ENCODE data around the gene KDM2A.

The KDM2A gene

GRCh38 chr11:67118801-67119584 is at the start of gene KDM2A:
Gene KDM2A (plus strand): TSS chr11:67119263. CDS start chr11:67121317, 2,054 bp downstream.
- DNase-seq, result peak; percentile 98

DNA sequence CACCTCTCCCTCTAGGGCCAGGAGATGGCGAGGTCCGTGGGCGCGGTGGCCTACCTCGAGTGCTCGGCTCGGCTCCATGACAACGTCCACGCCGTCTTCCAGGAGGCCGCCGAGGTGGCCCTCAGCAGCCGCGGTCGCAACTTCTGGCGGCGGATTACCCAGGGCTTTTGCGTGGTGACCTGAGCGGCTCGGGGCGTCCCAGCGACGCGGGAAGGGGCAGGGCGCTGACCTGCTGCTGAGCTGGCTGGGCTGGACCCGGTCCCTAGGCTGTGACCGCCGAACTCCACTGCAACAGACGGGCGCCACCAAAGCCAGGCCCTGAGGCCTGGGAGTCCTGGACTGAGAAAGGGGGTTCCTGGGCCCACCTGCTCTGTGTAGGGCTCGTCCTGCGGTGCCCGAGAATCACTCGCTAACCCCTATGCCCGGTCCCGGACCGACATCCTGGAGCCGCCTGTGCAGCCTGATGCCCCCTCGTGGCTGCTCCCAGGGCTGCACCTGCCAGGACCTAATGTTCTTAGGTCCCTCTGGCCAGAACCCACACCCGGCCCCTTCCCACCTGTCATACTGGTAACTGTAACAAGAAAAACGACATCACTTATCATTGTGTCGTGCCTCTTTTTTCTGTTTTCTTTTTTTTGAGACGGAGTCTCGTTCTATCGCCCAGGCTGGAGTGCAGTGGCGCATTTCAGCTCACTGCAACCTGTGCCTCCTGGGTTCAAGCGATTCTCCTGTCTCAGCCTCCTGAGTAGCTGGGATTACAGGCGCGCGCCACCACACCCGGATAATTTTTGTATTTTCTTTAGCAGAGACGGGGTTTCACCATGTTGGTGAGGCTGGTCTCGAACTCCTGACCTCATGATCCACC is 47.4 kb upstream of the KDM2A start:
- peak; percentile 71 for DNase-seq

DNA sequence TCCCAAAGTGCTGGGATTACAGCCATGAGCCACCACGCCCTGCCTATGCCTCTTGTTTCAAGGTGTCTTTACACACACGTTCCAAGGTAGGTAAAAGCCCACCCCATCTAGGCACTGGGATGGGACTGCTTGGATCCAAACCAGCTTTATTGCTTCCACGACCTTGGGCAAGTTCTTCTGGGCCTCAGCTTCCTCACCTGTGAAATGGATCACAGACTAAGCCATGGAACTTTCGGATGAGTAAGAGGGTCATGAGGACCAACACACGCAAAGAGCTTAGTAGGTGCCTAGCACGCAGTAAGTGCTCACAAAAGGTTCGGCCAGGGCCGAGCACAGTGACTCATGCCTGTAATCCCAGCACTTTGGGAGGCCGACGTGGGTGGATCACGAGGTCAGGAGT is 46.8 kb upstream of the KDM2A start:
- DNase-seq, result no peak

DNA sequence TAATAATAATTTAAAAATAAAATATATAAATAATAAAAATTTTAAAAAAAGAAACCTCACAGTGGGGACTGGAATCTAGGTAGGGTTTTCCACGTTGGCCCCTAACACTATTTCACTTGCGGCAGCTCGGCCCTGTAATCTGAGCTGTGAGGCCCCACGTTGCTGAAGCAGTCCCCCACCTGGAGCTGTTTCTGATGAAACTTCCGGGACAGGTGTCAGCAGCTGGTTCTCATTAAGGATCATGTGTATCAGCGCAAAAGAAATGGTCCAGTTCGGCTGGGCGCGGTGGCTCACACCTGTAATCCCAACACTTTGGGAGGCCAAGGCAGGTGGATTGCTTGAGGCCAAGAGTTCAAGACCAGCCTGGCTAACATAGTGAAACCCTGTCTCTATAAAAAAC is 45.2 kb upstream of the KDM2A start:
- DNase-seq, result no peak

GRCh38 chr11:67076202-67076601 is 42.9 kb upstream of the KDM2A start:
- no peak for DNase-seq

DNA sequence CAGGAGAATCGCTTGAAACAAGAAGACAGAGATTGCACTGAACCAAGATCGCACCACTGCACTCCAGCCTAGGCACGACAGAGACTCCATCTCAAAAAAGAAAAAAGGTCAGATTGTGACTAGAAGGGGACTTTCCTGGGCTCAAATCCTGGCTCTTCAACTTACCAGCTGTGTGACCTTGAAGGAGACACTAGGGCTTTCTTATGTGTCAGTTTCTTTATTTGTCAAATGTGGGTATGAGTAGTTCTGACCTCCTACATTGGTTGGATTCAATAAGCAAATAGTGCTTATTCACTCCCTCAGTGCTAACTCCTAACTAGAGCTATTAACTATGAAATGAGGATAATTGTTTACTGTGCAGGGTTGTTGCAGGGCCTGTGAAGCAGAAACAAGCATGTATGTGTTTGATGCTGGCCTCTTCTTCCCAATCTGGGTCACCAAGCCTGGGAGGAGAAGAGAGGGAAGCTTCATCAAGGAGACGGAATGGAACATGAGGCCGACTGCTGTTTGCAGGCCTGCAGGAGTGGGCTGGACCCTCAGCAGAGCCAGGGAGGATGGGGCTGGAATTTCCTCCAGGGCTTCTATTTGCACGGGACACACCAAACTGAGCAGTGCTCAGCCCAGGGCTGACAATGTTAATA is 39.9 kb upstream of the KDM2A start:
- DNase-seq, result no peak

- DNase-seq, result no peak
Measured at GRCh38 chr11:67082071-67082791, 36.8 kb upstream of the KDM2A start.

DNA sequence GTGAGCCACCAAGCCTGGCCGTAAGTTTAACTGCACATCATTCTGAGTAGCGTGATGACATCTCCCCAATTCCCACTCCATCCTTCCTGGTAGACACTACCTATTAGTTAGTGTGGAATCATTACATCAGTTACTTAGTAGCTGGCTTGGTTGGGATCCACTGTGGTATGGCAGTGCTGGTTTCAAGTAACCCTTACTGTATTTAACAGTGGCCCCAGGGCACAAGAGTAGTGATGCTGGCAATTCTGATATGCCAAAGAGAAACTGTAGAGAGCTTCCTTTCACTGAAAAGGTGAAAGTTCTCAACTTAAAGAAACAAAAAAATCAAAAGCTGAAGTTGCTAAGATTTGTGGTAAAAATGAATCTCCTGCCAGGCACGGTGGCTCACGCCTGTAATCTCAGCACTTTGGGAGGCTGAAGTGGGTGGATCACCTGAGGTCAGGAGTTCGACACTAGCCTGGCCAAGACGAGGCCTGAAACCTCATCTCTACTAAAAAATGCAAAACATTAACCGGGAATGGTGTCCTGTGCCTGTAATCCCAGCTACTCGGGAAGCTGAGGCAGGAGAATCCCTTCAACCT is 35.2 kb upstream of the KDM2A start:
- no peak for DNase-seq

DNA sequence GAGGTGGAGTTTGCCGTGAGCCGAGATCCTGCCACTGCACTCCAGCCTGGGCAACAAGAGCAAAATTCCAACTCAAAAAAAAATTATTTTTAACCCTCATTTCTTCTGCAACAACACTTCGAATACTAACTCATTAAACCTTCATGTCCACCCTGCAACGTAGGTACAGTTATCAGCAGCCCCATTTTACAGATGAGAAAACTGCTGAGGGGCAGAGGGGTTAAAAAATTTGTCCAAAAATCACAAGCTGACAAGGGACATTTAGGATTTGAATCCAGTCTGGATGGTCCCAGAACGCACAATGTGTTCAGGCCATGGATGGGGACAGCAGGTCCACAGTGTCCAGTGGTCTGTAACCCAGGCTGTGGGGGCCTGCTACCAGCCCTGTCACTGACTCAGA is 33.4 kb upstream of the KDM2A start:
- DNase-seq, result no peak

- no peak for DNase-seq
Measured at GRCh38 chr11:67090717-67091116, 28.3 kb upstream of the KDM2A start.

DNA sequence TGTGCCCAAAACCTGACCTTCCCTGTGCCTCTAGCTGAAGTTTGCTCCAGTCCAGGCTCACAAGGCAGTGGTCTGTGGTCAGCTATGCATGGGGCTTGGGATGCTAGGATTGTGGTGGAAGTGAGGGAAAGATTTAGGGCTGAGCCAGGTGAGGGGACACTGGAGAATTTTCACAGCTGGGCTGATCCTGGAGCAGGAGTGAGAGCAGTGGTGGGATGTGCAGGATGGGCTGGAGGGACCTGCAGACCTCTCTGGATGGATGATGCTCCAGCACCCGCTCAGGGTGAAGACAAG is 23.9 kb upstream of the KDM2A start:
- no peak for DNase-seq

DNA sequence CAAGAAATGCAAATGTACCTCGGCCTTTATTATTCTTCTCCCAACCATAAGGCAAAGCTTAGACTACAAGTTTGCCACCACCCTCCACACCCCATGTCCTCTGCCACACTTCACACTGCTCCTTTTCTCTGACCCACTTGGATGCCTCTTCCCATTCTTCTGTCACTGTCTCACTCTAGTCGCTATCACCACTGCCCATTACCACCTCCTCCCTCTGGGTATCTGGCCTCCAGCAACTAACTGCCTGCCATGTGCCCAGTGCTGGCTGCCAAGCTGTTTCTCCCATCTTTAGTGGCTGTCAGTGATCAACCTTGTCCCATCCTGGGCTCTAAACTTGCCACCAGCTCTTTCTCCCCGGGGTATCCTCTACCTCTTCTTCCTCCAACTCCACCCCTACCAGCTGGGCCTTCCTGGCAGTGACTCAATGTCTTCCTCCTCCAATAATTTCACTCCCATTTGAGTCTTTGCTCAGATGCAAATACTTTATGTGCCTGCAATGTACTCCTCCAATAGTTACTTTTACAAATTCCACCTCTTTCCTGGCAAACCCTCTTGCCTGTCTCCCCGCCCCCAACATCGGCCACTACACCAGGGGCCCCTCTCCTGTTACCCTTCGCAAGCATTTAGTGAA is 20.1 kb upstream of the KDM2A start:
- DNase-seq, result no peak

DNA sequence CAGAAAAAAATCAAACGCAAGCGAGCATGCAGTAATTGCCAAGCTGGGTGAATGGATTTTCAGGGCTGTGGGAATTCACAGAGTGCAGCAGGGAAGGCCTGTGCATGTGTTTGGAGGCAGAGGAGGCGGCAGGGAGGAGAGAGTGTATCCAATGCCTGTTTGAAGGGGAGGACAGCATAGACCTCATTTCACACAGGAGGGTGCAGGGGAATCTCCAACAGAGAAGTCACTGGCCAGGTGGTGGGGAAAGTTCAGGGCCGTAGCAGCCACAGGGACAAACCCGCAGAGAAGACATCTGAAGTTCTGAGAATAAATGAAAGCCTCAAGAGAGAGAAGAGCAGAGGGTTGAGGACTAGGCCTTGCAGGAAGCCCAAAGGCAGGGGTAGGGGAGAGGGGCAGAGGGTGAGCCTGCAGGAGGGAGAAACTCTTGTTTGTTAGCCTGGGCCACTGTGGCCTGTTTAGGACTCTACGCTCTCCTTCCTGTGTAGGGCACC is 19.2 kb upstream of the KDM2A start:
- no peak for DNase-seq

DNA sequence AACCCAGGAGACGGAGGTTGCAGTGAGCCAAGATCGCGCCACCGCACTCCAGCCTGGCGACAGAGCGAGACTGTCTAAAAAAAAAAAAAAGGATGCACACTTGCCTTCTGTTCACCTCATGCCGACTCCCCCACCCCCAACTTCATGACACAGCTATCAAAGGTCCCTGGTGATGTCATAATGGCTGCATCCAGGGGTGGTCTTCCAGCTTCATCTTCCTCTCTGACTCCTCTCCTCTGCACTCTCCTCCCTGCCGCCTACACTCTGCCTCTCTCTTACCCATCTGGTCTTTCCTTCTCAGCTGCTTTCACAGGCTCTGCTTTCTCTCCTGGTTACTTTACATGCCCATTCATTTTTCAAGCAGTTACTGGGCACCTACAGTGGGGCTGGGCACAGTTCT is 16.4 kb upstream of the KDM2A start:
- DNase-seq, result no peak

DNA sequence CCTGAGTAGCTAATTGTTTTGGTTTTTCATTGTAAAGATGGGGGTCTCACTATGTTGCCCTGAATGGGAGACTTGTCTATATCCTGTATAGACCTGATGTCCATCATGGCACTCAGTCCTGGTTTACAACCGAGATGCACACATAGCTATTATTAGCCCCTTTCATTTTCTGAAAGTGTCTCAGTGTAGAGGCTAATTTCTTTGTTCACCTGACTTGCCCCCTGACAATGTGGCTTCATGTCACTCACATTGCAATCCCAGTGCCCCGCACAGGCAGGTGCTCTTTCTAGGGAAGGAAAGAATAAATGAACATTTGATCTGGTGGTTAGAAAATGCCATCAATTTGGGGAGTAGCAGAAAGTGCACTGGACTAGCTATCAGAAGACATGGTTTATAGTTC is 13.1 kb upstream of the KDM2A start:
- no peak for DNase-seq

- no peak for DNase-seq
Measured at GRCh38 chr11:67111261-67111660, 7.8 kb upstream of the KDM2A start.

GRCh38 chr11:67113231-67113721 is 5.8 kb upstream of the KDM2A start:
- no peak for DNase-seq

- no peak for DNase-seq
Measured at GRCh38 chr11:67114275-67114896, 4.7 kb upstream of the KDM2A start.

- DNase-seq, result no peak
Measured at GRCh38 chr11:67116758-67117105, 2.3 kb upstream of the KDM2A start.

- DNase-seq, result no peak
Measured at GRCh38 chr11:67117176-67117575, 1.9 kb upstream of the KDM2A start.

- DNase-seq, result no peak
Measured at GRCh38 chr11:67117672-67118180, 1.3 kb upstream of the KDM2A start.
